HG03565 (cell line): ENCODE data around the gene RSPH1.
A peak's percentile ranks its signal among the peaks of the same experiment; 100 is the strongest.

ENCODE experiments used
- ATAC-seq: cut with Tn5 transposase; IDR thresholded peaks from one replicate; pipeline ENCODE4 v1.9.1; 2021; ENCODE audit warnings: mild to moderate bottlenecking, moderate library complexity; ENCODE audit not compliant: unreplicated experiment

The RSPH1 gene

DNA sequence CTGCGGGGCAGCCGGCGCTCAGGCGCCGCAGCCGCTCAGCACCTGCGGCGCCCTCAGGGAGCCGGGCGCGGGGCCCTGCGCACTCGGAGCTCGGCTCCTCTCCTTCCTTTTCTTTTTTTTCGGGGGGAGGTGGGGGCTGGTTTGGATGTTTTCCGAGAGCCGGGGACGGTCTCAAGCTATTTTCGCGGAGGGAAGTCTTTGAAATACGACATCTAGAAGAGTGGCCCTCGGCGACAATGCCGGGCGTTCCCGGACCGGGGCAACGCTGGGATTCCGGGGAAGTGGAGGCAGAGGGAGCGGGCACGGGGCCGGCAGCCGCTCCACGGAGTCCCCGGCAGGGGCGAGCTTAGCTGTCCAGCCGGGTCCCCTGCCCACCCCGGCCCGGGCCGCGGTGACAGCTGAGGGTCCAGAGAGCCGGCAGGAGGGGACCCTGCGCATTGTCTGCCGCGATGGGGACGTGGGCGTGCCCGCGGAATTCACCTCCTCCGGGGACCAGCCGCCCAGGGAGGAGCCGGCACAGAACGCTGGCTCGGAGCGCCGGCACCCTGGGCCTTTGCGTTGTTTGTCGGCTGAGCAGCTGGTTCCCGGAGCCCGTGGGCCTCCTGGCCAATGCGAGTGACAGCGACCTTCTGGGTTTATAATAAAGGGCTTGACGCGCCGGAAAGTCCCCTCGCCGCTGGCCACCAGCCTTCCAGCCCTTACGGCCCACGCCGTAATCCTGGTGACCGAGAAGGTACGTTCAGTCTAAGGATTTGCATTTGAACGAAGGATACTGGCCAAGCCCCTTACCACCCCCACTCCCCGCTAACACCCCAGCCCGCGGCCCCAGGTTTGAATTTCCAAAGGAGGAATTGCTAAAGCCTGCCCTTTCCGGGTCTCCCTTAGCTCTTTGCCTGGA is 18.2 kb upstream of the RSPH1 start:
- ATAC-seq = peak; percentile 41

DNA sequence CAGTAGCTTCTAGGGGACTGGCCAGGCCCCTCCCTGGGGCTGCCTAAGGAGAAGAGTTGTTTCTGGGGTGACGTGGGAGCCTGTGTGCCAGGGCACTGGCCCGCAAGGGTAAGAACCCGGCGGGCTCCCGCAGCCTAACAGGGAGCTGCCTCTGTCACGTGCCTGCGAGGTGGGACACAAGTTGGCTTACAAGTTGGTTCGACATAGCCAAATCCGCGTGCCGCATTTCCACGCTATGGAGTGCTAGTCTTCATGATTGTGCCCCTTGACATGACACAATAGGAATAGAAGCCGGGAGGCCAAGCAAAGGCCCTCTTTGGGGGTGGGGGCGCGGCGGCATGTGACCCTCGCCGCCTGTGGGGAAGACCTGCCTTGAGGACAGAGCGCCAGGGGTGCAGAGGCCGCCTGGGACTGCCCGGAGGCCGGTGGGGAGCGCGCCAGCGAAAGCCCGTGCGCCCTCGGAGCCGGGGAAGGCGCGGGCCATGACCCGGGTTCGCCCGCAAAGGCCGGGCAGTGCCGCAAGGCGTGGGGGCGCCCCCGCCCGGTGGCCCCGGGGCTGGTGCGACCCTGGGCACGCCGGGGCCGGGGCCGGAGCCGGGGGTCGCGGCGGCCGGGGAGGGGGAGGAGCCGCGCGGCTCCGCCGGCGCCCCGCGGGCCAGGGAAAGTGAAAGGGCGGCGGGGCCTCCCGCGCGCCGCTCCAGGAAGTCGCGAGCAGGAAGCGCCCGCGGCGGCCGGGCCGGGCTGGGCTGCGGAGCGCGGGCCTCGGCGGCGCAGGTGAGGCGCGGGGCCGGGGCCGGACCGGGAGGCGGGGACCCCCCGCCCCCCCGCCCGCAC is 17.3 kb upstream of the RSPH1 start, which contains the start of gene SLC37A1:
Gene SLC37A1 (plus strand): TSS at position 702 of the 834 bp plus-strand sequence. CDS start 4,603 bp downstream, outside the sequence.
- ATAC-seq = no peak

DNA sequence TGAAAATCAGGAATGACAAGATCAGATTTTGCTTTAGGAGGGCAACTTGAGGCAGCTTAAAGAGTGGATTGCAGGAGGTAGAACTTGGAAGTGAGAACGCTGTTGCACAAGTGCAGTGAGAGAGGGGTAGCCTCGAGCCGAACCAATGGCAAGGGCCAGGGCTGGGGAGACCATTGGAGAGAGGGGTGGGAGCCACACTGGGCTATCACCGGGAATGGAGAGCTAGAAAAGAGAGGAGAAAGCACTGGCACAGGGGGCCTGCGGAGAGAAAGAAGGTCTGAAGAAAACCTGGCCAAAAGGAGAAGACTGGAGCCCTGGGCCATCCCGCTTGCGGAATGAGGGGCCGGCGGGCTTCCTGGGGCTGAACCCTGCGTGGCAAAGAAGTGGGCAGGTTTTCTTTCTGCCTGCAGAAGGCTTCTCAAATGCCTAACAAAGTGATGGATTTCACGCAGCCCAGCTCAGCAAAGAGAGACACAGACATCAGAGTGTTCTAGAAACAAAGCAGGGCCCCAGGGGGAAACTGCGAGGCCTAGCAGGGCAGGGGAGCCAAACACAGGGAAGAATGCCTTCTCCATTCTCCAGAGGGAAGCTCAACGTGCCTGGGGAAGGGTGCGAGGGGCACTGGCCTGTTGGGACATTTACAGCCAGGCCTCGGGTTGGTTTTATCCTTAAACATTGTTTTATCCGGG is 16.5 kb upstream of the RSPH1 start:
- ATAC-seq = no peak

DNA sequence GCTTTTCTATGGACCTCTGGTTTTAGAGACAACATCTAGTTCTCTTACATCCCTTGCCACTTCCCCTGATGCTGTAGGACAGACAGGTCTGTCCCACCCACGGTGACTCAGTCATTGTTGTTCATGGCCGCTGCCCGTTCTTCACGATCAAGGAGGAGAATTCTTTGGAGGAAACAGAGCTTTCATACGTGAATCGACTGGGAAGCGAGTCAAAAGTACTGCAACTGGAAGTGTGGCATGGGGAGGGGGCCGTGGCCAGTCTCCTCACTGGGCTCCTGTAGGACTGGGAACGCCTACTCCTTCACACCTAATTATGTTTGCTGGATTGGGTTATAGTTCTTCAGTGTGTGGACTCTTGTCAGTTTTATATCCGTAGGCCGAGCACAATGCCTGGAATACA is 13.2 kb upstream of the RSPH1 start:
- ATAC-seq = no peak

DNA sequence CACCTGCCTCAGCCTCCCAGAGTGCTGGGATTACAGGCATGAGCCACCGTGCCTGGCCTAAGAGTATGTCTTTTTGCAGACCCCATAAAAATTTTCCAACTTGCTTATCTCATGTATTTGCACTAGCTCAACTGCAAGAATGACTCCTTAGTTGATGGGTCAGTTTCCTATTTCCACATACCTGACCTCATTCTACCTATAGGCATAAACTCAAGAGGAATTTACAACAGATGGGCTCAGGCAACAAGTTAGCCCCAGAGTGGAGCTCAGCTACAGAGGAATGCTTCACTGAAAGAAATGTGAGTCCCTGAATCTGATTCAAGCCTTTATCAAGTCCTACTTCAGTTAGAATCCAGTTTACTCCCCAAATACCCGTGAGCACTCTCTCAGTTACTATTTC is 12.3 kb upstream of the RSPH1 start:
- ATAC-seq = no peak

DNA sequence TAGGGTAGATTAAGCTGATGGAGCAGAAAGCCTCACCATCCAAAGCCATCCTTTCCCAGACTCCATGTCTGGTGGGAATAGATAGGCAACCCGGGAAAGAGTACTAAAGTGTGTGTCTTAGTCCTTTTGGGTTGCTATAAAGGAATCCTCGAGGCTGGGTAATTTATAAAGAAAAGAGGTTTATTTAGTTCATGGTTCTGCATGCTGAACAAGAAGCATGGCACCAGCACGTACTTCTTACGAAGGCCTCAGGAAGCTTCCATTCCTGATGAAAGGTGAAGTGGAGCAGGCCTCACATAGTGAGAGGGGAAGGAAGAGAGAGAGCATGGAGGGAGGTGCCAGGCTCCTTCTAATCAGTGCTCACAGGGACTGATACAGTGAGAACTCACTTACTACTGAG is 11.4 kb upstream of the RSPH1 start:
- ATAC-seq = no peak

DNA sequence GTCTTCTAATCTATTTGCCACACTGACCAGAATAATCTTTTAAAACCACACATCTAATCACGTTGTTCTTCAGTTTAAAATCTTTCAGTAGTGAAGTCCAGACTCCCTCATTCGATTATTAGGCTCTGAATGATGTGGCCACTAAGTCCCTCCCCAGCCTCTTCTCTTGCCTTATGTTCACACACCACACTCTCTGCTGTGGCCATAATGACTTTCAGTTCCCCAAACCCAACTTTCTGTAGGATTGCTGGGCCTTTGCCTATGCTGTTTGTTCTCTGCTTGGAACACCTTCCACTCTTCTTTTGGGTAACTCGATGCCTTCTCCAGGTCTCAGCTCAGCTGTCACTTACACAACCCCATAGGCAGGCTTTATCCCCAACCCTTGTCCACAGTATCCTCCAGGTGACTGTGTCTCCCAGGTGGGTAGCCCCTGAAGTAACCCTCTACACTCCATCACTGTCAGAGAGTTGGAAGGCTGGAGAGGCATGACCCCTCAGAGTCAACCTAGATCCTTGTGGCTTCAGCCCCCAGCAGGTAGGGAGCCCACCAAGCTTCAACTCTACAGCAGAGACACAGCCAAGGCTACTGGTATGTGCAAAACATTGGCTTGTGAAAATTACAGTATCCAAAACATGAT is 9.2 kb upstream of the RSPH1 start:
- peak; percentile 76 for ATAC-seq

DNA sequence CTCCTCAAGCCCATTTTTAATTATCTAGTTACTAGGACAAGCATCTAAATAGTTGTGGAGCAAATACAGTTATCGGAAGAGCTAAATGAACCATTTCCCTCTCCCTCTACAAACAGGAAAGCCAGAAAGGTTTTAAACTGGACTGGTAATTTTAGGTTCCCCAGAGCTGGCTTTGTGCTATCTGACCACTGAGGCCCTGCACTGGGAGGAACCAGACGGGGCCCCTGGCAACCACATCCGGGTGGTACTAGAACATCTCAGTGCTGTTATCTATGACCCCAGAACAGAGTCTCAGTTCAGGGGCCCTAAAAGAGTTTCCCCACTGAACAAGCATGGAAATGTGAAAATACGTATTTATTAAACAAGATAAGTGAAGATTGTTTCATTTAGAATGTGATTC is 7.7 kb upstream of the RSPH1 start:
- no peak for ATAC-seq

DNA sequence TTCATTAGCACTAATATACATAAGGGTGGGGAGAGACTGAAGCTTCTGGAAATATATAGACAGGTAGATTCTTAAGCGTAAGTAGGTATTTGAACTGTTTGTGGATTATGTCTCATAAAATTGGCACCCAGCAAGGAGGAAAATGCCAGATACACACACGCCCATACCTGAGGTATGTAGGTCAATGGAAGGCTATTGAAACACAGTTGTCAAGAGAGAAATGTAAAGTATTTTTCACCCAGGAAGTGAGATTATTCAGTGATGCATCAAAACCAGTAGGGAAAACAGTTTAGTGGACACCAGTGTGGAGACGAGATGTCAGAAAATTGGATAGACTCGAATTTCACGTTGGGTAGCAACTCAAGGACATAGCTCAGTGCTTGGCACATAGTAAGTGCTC is 4.7 kb upstream of the RSPH1 start:
- ATAC-seq = no peak

DNA sequence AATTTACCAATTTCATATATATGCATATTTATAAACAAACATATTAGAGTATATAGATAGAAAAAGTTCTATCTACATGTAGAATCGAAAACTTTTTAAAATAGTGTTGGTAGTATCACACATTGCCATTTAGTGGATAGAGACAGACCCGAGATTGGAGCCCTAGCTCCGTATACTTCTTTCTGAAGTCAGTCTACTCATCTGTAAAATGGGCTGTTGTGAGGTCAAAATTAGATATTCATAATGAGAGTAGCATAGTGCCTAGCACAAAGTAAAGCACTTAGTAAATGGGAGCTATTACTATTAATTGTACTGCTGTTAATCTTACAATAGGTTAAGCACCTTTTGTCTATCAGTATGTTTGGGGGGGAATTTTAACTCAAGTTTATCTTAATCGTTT is 4.2 kb upstream of the RSPH1 start:
- no peak for ATAC-seq

DNA sequence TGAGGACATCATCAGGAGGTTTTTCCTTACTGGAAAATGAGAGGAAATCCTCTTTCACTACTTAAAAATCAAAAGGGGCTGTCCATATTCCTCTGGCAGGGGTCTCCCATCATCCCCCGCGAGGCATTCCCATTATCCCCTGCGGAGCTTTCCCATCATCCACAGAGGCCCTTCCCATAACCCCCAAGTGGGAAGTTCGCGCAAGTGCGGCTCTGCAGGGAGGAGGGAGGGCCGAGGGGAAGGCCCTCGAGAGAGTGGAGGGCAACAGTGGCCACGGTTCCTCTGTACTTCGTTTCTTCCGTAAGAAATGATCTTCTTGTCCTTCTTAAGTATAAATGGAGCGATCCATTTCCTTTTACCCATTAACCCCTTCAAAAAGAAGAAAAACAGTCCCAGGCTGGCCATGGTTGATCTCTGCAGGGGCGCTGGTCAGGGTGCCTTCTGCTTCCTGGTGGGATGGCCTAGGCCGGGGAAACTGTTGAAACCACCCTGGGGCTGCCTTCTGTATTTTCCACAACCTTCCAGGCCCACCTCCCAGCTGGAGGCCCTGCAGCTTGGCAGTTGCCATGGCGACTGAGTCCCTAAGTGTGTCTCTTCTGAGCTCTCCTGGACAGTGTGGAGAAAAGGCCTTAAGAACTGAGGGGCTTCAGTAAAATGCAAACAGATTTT is 3.6 kb upstream of the RSPH1 start:
- no peak for ATAC-seq

DNA sequence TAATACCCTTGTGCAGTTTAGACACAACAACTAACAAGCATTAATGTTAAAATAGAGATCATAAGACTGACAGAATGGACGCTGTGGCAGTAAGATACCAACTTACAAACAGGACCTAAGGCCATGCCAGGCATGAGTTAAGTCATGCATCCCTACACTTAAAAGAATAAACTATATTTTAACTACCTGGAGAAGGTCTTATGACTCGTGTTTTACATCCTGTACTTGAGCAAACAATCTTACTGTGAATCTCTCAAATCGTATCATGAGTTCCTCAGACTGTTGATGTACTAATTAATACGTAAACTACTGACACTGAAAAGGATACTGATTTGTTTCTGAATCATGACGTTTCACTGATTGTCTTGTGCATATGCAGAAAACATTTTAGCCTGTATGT is 2.0 kb upstream of the RSPH1 start:
- ATAC-seq = no peak

DNA sequence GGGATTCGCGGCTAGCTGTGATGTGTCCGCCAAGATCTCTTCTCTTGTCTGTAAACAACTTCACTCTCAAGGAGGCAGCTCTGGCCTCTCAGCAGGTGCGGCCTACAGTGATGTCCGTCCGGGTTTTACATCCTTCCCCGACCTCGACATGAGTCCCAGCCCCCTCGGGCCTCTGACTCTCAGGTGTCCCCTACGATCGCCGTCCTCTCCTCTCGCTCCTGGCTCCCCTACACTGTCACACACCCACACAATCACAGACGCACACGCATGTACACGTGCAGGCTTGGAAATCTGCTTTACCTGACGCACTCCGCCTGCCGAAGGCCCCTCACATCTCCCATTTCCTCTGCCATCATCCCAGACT is 797 bp upstream of the RSPH1 start:
- no peak for ATAC-seq

DNA sequence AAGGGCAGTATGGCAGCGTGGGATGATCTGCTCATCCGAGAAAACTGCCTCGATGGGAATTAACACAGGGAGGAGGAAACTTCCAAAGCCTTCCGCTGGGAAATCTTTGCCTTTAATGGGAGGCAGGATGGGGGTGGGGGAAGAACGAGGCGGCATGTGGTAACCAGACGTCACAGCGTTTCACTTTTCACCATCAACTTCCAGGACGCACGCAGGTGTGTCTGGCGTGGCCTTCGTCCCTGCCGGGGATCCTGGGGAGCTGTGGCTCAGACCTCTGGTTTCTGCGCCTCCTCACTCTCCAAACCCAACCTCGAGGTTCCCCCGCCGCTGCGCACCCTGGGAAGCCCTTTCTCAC is 282 bp downstream of the RSPH1 start:
- no peak for ATAC-seq

DNA sequence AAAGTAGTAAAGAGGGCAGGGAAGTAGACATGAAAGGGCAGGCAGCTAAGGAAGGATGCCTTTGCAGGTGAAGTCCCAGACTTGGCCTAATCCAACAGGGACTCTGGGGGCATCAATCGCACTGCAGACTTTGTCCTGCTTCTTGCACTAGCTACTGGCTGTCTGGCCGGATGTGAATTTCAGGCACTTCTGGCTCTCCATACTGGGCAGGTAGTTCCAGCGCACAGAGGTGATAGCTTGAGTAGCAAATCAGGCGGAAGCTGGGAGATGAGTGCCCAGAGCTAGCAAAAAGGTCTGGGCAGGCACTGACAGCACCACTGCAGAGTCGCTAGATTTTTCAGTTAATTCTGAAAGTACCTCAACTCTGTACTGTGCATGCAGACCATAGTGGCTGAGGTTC is 997 bp downstream of the RSPH1 start:
- no peak for ATAC-seq

DNA sequence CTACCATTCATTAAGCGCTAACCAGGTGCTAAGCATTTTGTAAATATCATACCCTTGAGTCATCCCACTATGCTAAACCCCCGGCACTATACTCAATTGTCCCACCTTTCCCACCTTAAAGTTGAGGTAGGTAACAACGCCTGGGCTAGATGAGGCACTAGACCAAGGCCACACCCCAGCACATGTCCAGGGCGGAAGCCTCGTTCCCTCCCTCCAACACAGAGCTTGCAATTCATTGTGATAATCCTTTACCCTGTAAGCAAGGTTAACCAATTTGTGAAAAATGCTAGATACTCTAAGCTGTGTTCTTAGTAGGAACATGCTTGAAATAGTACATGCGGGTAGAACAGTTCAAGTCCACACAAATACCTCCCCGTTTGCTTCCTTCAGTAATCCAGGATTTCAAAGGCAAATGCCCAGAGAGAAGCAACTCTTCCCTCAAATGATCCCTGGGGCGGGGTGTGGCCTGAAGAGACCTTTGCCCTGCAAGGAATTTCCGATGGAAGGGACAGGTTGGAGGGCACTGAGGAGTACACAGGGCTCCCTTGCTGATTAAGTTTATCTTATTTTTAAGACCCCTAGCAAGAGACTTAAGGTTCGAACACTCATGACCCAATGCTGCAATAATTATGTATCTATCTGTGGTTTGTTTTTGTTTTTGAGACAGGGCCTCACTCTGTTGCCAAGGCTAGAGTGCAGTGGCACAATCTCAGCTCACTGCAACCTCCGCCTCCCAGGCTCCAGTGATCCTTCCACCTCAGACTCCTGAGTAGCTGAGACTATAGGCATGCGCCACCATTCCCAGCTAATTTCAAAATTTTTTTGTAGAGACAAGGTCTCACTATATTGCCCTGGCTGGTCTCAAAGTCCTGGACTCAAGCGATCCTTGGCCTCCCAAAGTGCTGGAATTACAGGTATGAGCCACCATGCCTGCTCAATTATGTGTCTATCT is 2.6 kb downstream of the RSPH1 start:
- no peak for ATAC-seq

DNA sequence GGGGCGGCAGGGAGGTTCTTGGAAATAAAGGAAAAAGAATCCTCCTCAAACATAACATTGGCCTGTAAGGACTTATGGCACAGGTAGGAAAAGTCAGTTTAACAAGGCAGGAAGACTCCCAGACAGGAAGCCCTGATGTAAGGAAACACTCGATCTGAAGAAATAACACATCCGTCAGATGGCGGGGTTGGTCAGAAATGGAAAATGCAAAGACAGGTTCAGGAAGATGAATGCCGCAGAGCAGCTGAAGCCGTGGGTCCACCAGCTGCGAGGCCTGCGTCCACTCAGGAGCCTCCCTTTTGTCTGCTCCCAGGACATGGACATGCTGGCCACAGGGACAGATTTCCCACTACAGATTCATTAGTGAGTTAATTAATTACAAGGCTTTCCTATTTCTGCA is 3.8 kb downstream of the RSPH1 start:
- ATAC-seq = no peak

DNA sequence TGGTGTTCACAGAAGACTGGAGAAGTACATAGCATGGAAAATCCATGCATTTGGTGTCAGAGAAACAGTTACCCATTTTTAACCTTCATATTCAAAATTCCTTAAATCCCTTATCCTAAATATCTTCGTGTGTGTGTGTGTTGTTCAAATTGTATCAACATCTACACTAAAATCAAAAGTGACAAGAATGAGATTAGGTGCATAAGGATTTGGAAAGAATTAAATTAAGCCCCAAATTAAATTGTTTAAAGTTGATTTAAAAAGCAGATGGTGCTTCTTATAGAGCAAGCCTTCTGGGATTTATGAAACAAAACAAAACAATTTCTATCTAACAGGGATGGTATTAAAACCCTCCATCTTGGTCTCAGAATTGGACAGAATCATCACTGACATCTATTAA is 4.7 kb downstream of the RSPH1 start:
- no peak for ATAC-seq

DNA sequence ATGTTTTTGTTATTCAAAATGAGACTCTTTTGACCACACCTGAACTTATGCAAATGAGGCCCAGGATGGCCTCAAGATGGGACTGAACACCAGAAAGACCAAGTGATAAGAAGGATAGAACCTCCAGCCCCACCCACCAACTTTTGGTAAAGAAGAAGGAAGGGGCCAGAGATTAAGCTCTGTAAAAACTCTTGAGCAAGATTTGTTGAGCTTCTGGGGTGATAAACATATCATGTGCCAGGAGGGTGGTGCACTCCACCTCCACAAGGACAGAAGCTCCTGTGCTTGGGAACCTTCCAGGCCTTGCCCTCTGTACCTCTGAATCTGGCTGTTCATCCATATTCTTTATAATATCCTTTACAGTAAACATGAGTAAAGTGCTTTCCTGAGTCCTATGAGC is 5.3 kb downstream of the RSPH1 start:
- ATAC-seq = no peak
